ENCODE data around the gene SLC24A4. TPM values are rescaled to one million over a fixed set of nuclear protein-coding genes. Genes with fewer than 3 reads are reported as not detected.

SLC24A4 gene
- polyA plus RNA-seq, 12 donors: 1.2 to 5.9 (median 3.1) TPM; not detected in 1

- DNase-seq: no peak
Measured at GRCh38 chr14:92497391-92497790, 174.4 kb downstream of the SLC24A4 start.

- DNase-seq: no peak
Measured at GRCh38 chr14:92499234-92499633, 176.3 kb downstream of the SLC24A4 start.

GRCh38 chr14:92500491-92500941, 177.6 kb downstream of the SLC24A4 start:
- no peak for DNase-seq

- no peak for DNase-seq
Measured at GRCh38 chr14:92501891-92502351, 179.0 kb downstream of the SLC24A4 start.

GRCh38 chr14:92502541-92503286, 179.7 kb downstream of the SLC24A4 start:
- no peak for DNase-seq

GRCh38 chr14:92503756-92504491, 181.0 kb downstream of the SLC24A4 start:
- DNase-seq: no peak

- no peak for DNase-seq
Measured at GRCh38 chr14:92505826-92506225, 182.9 kb downstream of the SLC24A4 start.

- no peak for DNase-seq
Measured at GRCh38 chr14:92506231-92506630, 183.3 kb downstream of the SLC24A4 start.

GRCh38 chr14:92507174-92507768, 184.3 kb downstream of the SLC24A4 start:
- no peak for DNase-seq

GRCh38 chr14:92510972-92511371, 188.0 kb downstream of the SLC24A4 start:
- no peak for DNase-seq

GRCh38 chr14:92511453-92512238, 188.7 kb downstream of the SLC24A4 start:
- no peak for DNase-seq

- no peak for DNase-seq
Measured at GRCh38 chr14:92512807-92513203, 189.8 kb downstream of the SLC24A4 start.

GRCh38 chr14:92513204-92513965, 190.4 kb downstream of the SLC24A4 start, which contains the start of gene RIN3:
TSS of gene RIN3 (plus strand) at chr14:92513781. CDS start at chr14:92513933, 152 bp downstream.
- peak; percentile 48 for DNase-seq

- DNase-seq: no peak
Measured at GRCh38 chr14:92513966-92514843, 191.2 kb downstream of the SLC24A4 start.

- no peak for DNase-seq
Measured at GRCh38 chr14:92514844-92515514, 192.0 kb downstream of the SLC24A4 start.

GRCh38 chr14:92515546-92516343, 192.8 kb downstream of the SLC24A4 start:
- no peak for DNase-seq

- DNase-seq: no peak
Measured at GRCh38 chr14:92516344-92516965, 193.5 kb downstream of the SLC24A4 start.

- no peak for DNase-seq
Measured at GRCh38 chr14:92516966-92517506, 194.1 kb downstream of the SLC24A4 start.
